Stomach (tissue), 4 donors: ENCODE results near the gene TPD52L1.

Experiments used
- CTCF ChIP-seq, 7 experiments: fragments of 450-650 bp in 4 of 7; fragments of 200-600 bp in 3 of 7; sonication (generic) in 3 of 7; IDR thresholded peaks; one replicate each; pipeline ENCODE4 v1.5.1; 2016 to 2019; ENCODE audit warnings: antibody characterized with exemption in 7 of 7, control low read depth in 2 of 7, mild to moderate bottlenecking in 1 of 7
- EP300 ChIP-seq: sonication (generic); formaldehyde crosslinking; IDR thresholded peaks from one replicate; pipeline ENCODE4 v1.6.1; 2017; ENCODE audit warnings: antibody characterized with exemption
- POLR2A ChIP-seq, 4 donors: fragments of 450-650 bp; IDR thresholded peaks; one replicate each; pipeline ENCODE4 v1.6.1; 2016; ENCODE audit warnings: antibody characterized with exemption in 4 of 4, control low read depth in 2 of 4, mild to moderate bottlenecking in 1 of 4, moderate library complexity in 1 of 4
- POLR2AphosphoS5 ChIP-seq, 3 donors: sonication (generic); formaldehyde crosslinking; IDR thresholded peaks; one replicate each; pipeline ENCODE4 v1.6.1; 2016; ENCODE audit warnings: antibody characterized with exemption in 3 of 3

GRCh38 chr6:125123468-125124048 lies 30.0 kb upstream of the TPD52L1 start:
- TF ChIP-seq CTCF (IDR thresholded peaks at IDR 0.05) (no peak), POLR2A (IDR thresholded peaks at IDR 0.05) (no peak), POLR2AphosphoS5 (IDR thresholded peaks at IDR 0.05) (no peak), EP300 (no peak)
